GDM1 (cell line): ENCODE measurements around the gene SYNPO.
A peak's percentile ranks its signal among the peaks of the same experiment; 100 is the strongest.

Experiments
- DNase-seq: peaks from one replicate; lab custom pipeline; 2025; lab: John Stamatoyannopoulos, UW

SYNPO gene

GRCh38 chr5:150642567-150642927 lies 2.1 kb downstream of the SYNPO start:
- DNase-seq: no peak

GRCh38 chr5:150642991-150643710 lies 2.7 kb downstream of the SYNPO start:
- no peak for DNase-seq

- no peak for DNase-seq
Observed at GRCh38 chr5:150644058-150644457, 3.6 kb downstream of the SYNPO start.

- no peak for DNase-seq
Observed at GRCh38 chr5:150644514-150644913, 4.1 kb downstream of the SYNPO start.

- DNase-seq: no peak
Observed at GRCh38 chr5:150645070-150645700, 4.7 kb downstream of the SYNPO start.

- no peak for DNase-seq
Observed at GRCh38 chr5:150647275-150648251, 7.1 kb downstream of the SYNPO start.

GRCh38 chr5:150648294-150649107 lies 8.0 kb downstream of the SYNPO start:
- no peak for DNase-seq

GRCh38 chr5:150649108-150650020 lies 8.9 kb downstream of the SYNPO start:
- DNase-seq: no peak

GRCh38 chr5:150650021-150651006 lies 9.9 kb downstream of the SYNPO start:
- no peak for DNase-seq

GRCh38 chr5:150651382-150651781 lies 10.9 kb downstream of the SYNPO start:
- no peak for DNase-seq

- no peak for DNase-seq
Observed at GRCh38 chr5:150651924-150652671, 11.6 kb downstream of the SYNPO start.

GRCh38 chr5:150653145-150653761 lies 12.8 kb downstream of the SYNPO start:
- no peak for DNase-seq

GRCh38 chr5:150653762-150654556 lies 13.5 kb downstream of the SYNPO start:
- no peak for DNase-seq

GRCh38 chr5:150655221-150655620 lies 14.8 kb downstream of the SYNPO start:
- no peak for DNase-seq

GRCh38 chr5:150656191-150657132 lies 16.0 kb downstream of the SYNPO start:
- peak; percentile 67 for DNase-seq

- DNase-seq: no peak
Observed at GRCh38 chr5:150658121-150658520, 17.7 kb downstream of the SYNPO start.
